Thoracic aorta (tissue), 2 donors: Measurements from ENCODE around the gene TXNRD2. TPM values are rescaled to one million over a fixed set of nuclear protein-coding genes. Genes with fewer than 3 reads are reported as not detected.
"Not testable (repeated sequence)": the region's sequence is repeated elsewhere in the genome, so short reads cannot be mapped to it uniquely, and the experiment has no call there.

Experiments
- ATAC-seq: fragments of 150-250 bp; one replicate; pipeline ENCODE4 v1.8.0; 2017; ENCODE audit warnings: low read depth; ENCODE audit not compliant: insufficient number of reproducible peaks, low FRiP score
- DNase-seq: peaks from one replicate; pipeline ENCODE4 v3.0.0-alpha.2; 2020; ENCODE audit warnings: low spot score
- H3K27ac ChIP-seq, 2 donors: fragments of 200-600 bp; sonication (generic); 1 replicate in 1 of 2; 2 replicates in 1 of 2; pipeline ENCODE4 v1.5.1; 2016; ENCODE audit warnings: mild to moderate bottlenecking in 2 of 2, moderate library complexity in 2 of 2
- H3K27me3 ChIP-seq: fragments of 200-600 bp; sonication (generic); replicated peaks from 2 replicates; pipeline ENCODE4 v1.6.0; 2016; ENCODE audit warnings: mild to moderate bottlenecking; ENCODE audit not compliant: insufficient read depth
- H3K36me3 ChIP-seq: fragments of 200-600 bp; sonication (generic); one replicate; pipeline ENCODE4 v1.5.1; 2016
- H3K4me1 ChIP-seq, 2 donors: fragments of 200-600 bp; sonication (generic); 1 replicate in 1 of 2; 2 replicates in 1 of 2; pipeline versions ENCODE4 v1.5.1 to v1.6.0; 2016; ENCODE audit warnings: low read depth in 2 of 2, mild to moderate bottlenecking in 1 of 2; ENCODE audit not compliant: control insufficient read depth in 1 of 2
- H3K4me3 ChIP-seq: fragments of 200-600 bp; sonication (generic); 2 replicates; pipeline ENCODE4 v1.5.1; 2016; ENCODE audit warnings: mild to moderate bottlenecking
- H3K9me3 ChIP-seq: fragments of 200-600 bp; sonication (generic); 2 replicates; pipeline ENCODE4 v1.5.1; 2016
- total RNA-seq, 2 donors: library from RNA; depleted of rRNA; stranded (reverse); fragments of >200 nt; gene quantifications; one replicate each; pipeline versions ENCODE4 v1.1.0 to v1.2.3, GENCODE V29; 2016
- TF ChIP-seq, protein P1 (sequence below): fragments of 200-600 bp; sonication (generic); IDR thresholded peaks from one replicate; pipeline ENCODE4 v1.5.1; 2019; ENCODE audit warnings: antibody characterized with exemption

Gene TXNRD2
- total RNA-seq, 2 donors from 2014 or later, result 27.4 to 37.6 TPM

DNA sequence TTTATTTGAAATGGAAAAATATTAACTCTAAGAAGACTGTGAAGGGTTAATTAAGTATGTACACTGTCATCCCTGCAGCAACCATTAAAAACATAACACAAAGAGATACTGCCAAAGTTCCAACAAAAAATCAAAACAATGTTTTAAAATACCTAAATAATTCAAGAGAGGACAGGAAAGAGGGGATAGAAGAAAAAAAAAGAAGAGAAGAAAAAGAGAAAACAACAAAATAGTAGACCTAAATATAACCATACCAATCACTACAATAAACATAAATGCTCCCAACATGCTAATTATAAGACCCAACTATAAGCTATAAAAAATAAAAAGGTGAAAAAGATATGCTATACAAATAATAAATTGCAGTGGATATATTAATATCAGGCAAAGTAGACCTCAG, 107.0 kb downstream of the TXNRD2 start:
- DNase-seq (no peak), ATAC-seq (no peak)
- Histone ChIP-seq H3K9me3 (no peaks in the 10 kb centered on the region), H3K4me1 (no peaks in the 10 kb centered on the region), H3K27me3 (no peaks in the 10 kb centered on the region), H3K36me3 (no peaks in the 10 kb centered on the region), H3K27ac (no peak overlapping the region), H3K4me3 (no peak overlapping the region)
- TF ChIP-seq, protein P1, sequence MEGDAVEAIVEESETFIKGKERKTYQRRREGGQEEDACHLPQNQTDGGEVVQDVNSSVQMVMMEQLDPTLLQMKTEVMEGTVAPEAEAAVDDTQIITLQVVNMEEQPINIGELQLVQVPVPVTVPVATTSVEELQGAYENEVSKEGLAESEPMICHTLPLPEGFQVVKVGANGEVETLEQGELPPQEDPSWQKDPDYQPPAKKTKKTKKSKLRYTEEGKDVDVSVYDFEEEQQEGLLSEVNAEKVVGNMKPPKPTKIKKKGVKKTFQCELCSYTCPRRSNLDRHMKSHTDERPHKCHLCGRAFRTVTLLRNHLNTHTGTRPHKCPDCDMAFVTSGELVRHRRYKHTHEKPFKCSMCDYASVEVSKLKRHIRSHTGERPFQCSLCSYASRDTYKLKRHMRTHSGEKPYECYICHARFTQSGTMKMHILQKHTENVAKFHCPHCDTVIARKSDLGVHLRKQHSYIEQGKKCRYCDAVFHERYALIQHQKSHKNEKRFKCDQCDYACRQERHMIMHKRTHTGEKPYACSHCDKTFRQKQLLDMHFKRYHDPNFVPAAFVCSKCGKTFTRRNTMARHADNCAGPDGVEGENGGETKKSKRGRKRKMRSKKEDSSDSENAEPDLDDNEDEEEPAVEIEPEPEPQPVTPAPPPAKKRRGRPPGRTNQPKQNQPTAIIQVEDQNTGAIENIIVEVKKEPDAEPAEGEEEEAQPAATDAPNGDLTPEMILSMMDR, result no peak

DNA sequence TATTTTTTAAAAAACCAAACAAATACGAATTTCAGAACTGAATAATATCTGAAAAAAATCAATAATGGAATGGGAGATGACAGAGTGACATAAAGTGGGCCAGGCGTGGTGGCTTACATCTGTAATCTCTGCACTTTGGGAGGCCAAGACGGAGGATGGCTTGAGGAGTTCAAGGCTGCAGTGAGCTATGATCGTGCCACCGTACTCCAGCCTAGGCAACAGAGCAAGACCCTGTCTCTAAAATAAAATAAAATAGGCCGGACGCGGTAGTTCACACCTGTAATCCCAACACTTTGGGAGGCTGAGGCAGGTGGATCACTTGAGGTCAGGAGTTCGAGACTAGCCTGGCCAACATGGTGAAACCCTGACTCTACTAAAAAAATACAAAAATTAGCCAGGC, 108.3 kb downstream of the TXNRD2 start:
- not testable (repeated sequence) for H3K27me3 ChIP-seq, H3K9me3 ChIP-seq, ATAC-seq, H3K4me1 ChIP-seq, H3K4me3 ChIP-seq, H3K27ac ChIP-seq, H3K36me3 ChIP-seq, DNase-seq

DNA sequence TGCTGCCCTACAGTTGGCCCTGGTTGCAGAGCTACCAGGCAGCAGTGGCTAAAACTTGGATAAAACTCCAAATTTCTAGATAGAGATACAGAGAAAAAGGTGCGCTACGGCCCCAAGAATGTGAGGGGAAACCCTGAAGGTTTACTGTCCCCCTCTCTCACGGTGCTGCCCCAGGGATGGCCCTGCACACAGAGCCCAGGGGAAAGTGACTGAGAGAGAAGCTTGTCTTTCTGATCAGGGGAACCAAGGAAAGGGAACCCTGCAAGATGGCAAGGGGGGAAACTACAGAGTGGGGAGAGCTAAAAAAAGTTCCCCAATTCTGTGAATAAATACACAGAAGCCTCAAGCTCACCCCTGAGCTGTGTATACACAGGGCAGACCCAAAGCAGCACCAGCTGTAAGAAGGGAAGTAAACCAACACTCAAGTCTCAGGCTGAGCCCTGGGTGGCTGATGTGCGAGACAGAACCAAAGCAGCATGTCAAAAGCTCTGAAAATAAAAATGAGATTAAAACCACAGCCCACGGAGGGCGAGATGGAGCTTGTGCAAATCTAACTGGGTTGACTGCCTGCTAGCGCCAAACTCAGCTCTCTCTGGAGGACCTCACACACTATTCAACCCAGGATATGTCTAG, 109.0 kb downstream of the TXNRD2 start:
- ATAC-seq, result no peak

DNA sequence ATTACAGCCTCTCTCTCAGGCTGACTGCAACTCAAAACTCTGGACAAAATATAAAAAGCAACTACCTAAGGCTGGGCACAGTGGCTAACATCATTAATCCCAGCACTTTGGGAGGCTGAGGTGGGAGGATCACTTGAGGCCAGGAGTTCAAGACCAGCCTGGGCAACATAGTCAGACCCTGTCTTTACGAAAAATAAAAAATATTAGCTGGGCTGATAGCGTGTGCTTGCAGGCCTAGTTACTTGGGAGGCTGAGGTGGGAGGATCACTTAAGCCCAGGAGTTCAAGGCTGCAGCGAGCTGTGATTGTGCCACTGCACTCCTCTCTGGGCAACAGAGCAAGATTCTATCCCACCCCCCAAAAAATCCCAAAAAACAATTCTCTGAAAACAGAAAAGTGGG, 109.6 kb downstream of the TXNRD2 start:
- not testable (repeated sequence) for H3K4me1 ChIP-seq, H3K36me3 ChIP-seq, H3K27me3 ChIP-seq, H3K9me3 ChIP-seq, H3K27ac ChIP-seq, ATAC-seq, DNase-seq, H3K4me3 ChIP-seq

More for the DNA sequence above, 109.0 kb downstream of the TXNRD2 start:
- H3K9me3 ChIP-seq, result no peaks in the 10 kb centered on the region
- H3K4me1 ChIP-seq, result no peaks in the 10 kb centered on the region
- H3K27me3 ChIP-seq, result no peaks in the 10 kb centered on the region
- H3K36me3 ChIP-seq, result no peaks in the 10 kb centered on the region
- TF ChIP-seq, protein P1, result no peak
- no peak overlapping the region for H3K4me3 ChIP-seq
- DNase-seq, result no peak
- H3K27ac ChIP-seq, result no peak overlapping the region

DNA sequence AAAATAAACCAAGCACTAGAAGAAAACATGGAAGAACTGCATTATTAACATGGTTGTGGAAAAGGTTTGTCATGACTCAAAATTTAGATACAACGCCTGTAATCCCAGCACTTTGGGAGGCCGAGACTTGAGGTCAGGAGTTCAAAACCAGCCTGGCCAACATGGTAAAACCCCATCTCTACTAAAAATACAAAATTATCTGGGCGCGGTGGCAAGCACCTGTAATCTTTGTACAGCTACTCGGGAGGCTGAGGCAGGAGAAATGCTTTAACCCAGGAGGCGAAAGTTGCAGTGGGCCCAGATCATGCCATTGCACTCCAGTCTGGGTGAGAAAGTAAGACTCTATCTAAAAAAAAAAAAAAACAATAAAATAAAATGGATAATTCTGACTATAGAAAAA, 110.6 kb downstream of the TXNRD2 start:
- Histone ChIP-seq H3K4me1 (no peaks in the 10 kb centered on the region), H3K27ac (no peak overlapping the region), H3K4me3 (no peak overlapping the region), H3K9me3 (no peaks in the 10 kb centered on the region), H3K36me3 (no peaks in the 10 kb centered on the region), H3K27me3 (no peaks in the 10 kb centered on the region)
- DNase-seq, result no peak
- TF ChIP-seq, protein P1, result no peak
- no peak for ATAC-seq

DNA sequence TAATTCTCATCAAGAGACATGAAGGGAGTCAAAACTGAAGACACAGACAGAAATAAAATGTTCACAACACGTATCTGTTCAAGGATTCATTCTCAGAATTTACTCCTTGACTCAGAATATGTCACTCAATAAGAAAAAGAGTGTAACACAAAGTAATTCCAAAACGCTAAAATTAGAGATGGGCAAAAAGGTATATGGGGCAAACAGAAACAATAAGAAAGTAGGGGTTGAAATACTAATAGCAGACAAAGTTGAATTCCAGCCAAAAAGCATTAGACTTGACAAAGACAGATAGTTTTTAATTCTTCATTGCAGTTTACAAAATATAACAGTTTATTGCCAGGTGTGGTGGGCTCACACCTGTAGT, 113.6 kb downstream of the TXNRD2 start:
- H3K27me3 ChIP-seq, result no peaks in the 10 kb centered on the region
- ATAC-seq, result no peak
- no peaks in the 10 kb centered on the region for H3K4me1 ChIP-seq
- no peaks in the 10 kb centered on the region for H3K9me3 ChIP-seq
- TF ChIP-seq, protein P1, result no peak
- DNase-seq, result no peak
- no peak overlapping the region for H3K4me3 ChIP-seq
- no peak overlapping the region for H3K27ac ChIP-seq
- H3K36me3 ChIP-seq, result no peaks in the 10 kb centered on the region
